ENCODE results near the gene CELA2B.
"Not testable (repeated sequence)": the region's sequence is repeated elsewhere in the genome, so short reads cannot be mapped to it uniquely, and the experiment has no call there.

CELA2B gene

DNA sequence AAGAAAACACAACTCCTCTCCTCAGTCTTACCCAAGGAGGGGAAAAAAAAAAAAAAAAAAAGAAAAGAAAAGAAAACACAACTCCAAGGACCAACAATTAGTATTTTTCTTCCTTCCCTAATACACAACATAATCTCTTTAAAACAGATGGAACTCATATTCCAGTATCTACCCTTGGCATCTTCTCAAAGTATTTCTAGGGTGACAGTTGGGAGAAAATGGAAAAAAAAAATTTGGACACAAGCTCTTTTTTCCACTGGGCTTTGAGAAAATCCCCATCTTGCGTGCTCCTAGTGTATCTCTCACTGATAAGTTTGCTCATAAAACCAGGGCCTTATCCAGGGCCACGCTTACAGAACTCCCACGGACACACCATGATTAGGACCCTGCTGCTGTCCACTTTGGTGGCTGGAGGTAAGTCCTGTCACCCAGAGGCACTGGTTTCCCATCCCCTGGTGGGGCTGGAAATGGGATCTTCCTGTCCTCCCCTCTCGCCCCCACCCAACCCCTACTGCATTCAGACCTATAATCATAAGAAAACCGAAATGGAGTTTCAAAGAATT is at the start of gene CELA2B:
CELA2B (plus strand) TSS at position 353 of the 563 bp plus-strand sequence; CDS start at position 375, 22 bp downstream.
- TF ChIP-seq, protein P1, sequence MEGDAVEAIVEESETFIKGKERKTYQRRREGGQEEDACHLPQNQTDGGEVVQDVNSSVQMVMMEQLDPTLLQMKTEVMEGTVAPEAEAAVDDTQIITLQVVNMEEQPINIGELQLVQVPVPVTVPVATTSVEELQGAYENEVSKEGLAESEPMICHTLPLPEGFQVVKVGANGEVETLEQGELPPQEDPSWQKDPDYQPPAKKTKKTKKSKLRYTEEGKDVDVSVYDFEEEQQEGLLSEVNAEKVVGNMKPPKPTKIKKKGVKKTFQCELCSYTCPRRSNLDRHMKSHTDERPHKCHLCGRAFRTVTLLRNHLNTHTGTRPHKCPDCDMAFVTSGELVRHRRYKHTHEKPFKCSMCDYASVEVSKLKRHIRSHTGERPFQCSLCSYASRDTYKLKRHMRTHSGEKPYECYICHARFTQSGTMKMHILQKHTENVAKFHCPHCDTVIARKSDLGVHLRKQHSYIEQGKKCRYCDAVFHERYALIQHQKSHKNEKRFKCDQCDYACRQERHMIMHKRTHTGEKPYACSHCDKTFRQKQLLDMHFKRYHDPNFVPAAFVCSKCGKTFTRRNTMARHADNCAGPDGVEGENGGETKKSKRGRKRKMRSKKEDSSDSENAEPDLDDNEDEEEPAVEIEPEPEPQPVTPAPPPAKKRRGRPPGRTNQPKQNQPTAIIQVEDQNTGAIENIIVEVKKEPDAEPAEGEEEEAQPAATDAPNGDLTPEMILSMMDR (conservative IDR thresholded peaks at IDR 0.05; ENCODE audit: control insufficient read depth, insufficient read depth, low read depth, low read length), result no peak

DNA sequence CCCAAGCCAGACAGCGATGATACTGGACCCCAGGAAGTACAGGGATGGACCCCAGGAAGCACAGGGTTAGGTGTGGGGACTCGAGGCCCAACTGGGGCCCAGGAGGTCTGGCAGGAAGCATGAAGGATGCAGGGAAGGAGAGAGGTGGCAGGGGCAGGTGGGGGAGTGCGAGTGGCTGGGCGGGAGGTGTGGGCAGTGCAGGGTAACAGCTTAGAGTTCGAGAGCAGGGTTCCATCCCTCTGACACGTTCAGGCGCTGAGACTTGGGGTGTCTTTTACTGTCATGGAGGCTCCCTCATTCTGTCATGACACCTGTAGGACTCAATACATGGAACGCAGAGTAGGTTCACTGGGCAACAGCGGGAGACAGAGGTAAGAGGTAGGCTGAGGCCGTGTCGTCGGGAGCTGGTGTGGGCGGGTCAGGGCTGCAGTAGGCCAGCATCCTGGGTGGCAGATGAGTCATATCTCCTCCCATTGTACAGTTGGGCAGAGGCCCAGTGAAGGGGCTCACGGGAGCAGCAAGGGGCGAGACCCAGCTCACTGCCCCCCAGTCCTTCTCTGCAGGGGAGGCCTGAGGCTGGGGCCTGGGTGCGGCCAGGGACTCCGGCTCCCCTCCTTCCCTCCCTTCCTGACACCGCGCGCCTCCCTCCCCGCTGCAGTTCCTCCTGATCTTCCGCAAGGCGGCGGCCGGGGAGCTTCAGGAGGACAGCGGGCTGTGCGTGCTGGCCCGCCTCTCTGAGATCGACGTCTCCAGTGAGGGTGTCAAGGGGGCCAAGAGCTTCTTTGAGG is 49.2 kb upstream of the CELA2B start:
- DNase-seq (ENCODE audit: low read depth), result peak; percentile 69
- TF ChIP-seq, protein P1 (conservative IDR thresholded peaks at IDR 0.05; ENCODE audit: control insufficient read depth, insufficient read depth, low read depth, low read length), result peak; percentile 32
- no peak overlapping the region for H3K4me3 ChIP-seq (ENCODE audit: control insufficient read depth, low read depth, low read length)

More for the DNA sequence above, at the start of gene CELA2B:
- H3K4me3 ChIP-seq (ENCODE audit: control insufficient read depth, low read depth, low read length), result no peak within 1 kb of the TSS
- DNase-seq (ENCODE audit: low read depth), result no peak

DNA sequence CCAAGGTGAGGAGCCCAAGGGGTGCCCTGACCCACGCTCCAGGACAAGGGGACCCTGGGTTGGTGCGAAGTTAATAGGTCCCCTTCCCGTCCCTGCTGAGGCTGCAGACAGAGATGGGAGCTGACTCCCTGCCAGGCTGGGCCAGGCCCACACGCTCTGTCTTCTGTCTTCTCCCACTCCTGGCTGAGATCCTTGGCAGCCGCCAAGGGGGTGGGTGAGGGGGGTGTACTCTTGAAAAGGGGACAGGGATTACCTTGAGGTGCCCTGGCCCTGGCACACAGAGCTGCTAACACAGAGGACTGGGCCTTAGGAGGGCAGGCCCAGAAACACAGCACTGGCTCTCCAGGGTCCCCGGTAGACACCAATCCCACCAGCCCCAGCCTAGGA is 48.6 kb upstream of the CELA2B start:
- TF ChIP-seq, protein P1 (conservative IDR thresholded peaks at IDR 0.05; ENCODE audit: control insufficient read depth, insufficient read depth, low read depth, low read length), result no peak
- DNase-seq (ENCODE audit: low read depth), result no peak
- H3K4me3 ChIP-seq (ENCODE audit: control insufficient read depth, low read depth, low read length), result no peak overlapping the region

DNA sequence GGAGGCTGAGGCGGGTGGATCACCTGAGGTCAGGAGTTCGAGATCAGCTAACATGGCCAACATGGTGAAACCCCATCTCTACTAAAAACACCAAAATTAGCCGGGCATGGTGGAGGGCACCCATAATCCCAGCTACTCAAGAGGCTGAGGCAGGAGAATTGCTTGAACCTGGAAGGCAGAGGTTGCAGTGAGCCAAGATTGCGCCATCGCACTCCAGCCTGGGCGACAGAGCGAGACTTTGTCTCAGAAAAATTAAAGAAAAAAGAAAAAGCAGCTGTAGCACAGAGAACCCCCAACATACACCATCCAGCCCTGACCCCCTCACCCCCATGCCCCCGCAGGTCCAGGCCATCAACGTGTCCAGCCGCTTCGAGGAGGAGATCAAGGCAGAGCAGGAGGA is 47.7 kb upstream of the CELA2B start:
- H3K4me3 ChIP-seq (ENCODE audit: control insufficient read depth, low read depth, low read length); DNase-seq (ENCODE audit: low read depth): not testable (repeated sequence)

DNA sequence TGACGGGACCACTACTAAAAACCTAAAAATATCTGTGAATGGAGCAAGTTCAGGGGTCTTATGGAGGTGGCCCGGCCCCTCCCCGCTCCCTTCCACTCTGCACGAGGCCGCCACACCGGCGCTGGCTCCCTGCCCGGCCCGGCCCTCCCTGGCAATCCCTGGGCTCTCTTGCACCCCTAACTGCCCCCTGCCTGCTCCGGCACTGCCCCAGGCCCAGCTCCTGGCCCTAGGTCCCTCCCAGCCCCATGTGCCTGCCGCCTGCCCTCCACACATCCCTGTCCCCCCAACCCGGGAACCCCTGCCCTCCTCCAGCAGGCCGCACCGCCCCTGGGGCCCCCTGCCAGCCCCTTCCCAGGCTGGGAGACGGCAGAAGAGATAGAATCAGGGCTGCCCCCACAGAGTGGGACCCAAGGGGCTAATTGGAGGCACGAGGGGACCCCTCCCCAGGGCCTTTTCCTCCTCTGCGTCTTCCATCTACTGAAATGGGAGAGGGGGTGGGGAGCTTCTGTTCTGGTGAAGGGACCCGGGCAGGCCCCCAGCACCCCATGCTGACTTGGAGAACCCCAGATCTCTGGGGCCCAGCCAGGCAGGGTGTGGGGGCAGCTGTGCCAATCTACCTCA is 47.0 kb upstream of the CELA2B start:
- DNase-seq (ENCODE audit: low read depth), result no peak
- no peak overlapping the region for H3K4me3 ChIP-seq (ENCODE audit: control insufficient read depth, low read depth, low read length)
- TF ChIP-seq, protein P1 (conservative IDR thresholded peaks at IDR 0.05; ENCODE audit: control insufficient read depth, insufficient read depth, low read depth, low read length), result no peak

DNA sequence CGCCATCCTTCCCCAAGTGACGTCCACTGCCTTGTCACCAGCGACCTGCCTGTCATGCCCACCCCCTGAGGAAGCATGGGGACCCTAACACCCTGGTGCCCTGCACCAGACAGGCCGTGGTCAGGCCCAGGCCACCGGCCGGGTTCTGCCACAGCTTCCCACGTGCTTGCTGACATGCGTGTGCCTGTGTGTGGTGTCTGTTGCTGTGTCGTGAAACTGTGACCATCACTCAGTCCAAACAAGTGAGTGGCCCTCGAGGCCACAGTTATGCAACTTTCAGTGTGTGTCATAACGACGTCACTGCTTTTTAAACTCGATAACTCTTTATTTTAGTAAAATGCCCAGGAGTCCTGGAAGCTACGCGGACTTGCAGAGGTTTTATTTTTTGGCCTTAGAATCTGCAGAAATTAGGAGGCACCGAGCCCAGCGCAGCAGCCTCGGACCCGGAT is 46.2 kb upstream of the CELA2B start:
- DNase-seq (ENCODE audit: low read depth), result peak; percentile 79
- TF ChIP-seq, protein P1 (conservative IDR thresholded peaks at IDR 0.05; ENCODE audit: control insufficient read depth, insufficient read depth, low read depth, low read length), result no peak
- H3K4me3 ChIP-seq (ENCODE audit: control insufficient read depth, low read depth, low read length), result no peak overlapping the region

All from fibroblast of mammary gland (primary cell).